ENCODE measurements around the gene WIPF1.

- TF ChIP-seq, protein P1, sequence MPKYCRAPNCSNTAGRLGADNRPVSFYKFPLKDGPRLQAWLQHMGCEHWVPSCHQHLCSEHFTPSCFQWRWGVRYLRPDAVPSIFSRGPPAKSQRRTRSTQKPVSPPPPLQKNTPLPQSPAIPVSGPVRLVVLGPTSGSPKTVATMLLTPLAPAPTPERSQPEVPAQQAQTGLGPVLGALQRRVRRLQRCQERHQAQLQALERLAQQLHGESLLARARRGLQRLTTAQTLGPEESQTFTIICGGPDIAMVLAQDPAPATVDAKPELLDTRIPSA (CRISPR knock-in tag; IDR thresholded peaks at IDR 0.05; ENCODE audit: borderline replicate concordance), result no peak
- TF ChIP-seq, protein P2, sequence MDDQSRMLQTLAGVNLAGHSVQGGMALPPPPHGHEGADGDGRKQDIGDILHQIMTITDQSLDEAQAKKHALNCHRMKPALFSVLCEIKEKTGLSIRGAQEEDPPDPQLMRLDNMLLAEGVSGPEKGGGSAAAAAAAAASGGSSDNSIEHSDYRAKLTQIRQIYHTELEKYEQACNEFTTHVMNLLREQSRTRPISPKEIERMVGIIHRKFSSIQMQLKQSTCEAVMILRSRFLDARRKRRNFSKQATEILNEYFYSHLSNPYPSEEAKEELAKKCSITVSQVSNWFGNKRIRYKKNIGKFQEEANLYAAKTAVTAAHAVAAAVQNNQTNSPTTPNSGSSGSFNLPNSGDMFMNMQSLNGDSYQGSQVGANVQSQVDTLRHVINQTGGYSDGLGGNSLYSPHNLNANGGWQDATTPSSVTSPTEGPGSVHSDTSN (CRISPR knock-in tag; IDR thresholded peaks at IDR 0.05; ENCODE audit: borderline replicate concordance), result no peak
- TF ChIP-seq CEBPB (IDR thresholded peaks at IDR 0.05; ENCODE audit: borderline replicate concordance, low read depth, low read length) (no peak), PHF8 (CRISPR knock-in tag; IDR thresholded peaks at IDR 0.05) (no peak), ZMAT3 (CRISPR knock-in tag; conservative IDR thresholded peaks at IDR 0.05) (no peak)
These were observed 35.6 kb downstream of the WIPF1 start for GRCh38 chr2:174561972-174562370.
